IMR-90 (cell line): ENCODE results near the gene RELN. TPM values are rescaled to one million over a fixed set of nuclear protein-coding genes. Genes with fewer than 3 reads are reported as not detected.
A peak's percentile ranks its signal among the peaks of the same experiment; 100 is the strongest.

ENCODE experiments used
- ATAC-seq: fragments of 200-7000 bp; cut with Tn5 transposase; 2 replicates; pipeline ENCODE4 v1.9.1; 2020; ENCODE audit warnings: low read depth, mild to moderate bottlenecking, moderate library complexity
- BruUV-seq: library from RNA; stranded (reverse); fragments of 400-500 nt; replicated peaks from 2 replicates; lab custom pipeline; 2021; lab: Mats Ljungman, UMichigan
- CTCF ChIA-PET: fragments of 300-600 bp; formaldehyde crosslinking; extraction: SDS; loops from one replicate; lab custom pipeline; 2021; ENCODE audit warnings: antibody characterized with exemption; lab: Yijun Ruan, JAX
- POLR2A ChIA-PET: fragments of 300-600 bp; sonication (Branson Sonifier 250); formaldehyde crosslinking; loops from one replicate; lab custom pipeline; 2022; ENCODE audit warnings: antibody characterized with exemption; ENCODE audit not compliant: unreplicated experiment; lab: Charles Lee
- DNase-seq: peaks from one replicate; pipeline ENCODE4 v3.0.0; 2013
- H2AFZ ChIP-seq: replicated peaks from 2 replicates; pipeline ENCODE3; 2013; ENCODE audit warnings: low read length, mild to moderate bottlenecking; ENCODE audit not compliant: poor library complexity
- H2AK5ac ChIP-seq: 2 replicates; pipeline ENCODE4 v1.6.1; 2013; ENCODE audit warnings: low read depth, low read length, inconsistent platforms
- H2AK9ac ChIP-seq: replicated peaks from 2 replicates; pipeline ENCODE3; 2013; ENCODE audit warnings: mild to moderate bottlenecking, low read depth, low read length, moderate library complexity; ENCODE audit not compliant: poor library complexity
- H2BK120ac ChIP-seq: 2 replicates; pipeline ENCODE4 v1.6.1; 2013; ENCODE audit warnings: low read depth, low read length, inconsistent platforms
- H2BK15ac ChIP-seq: 3 replicates; pipeline ENCODE4 v1.6.1; 2013; ENCODE audit warnings: low read depth, low read length, inconsistent platforms
- H2BK20ac ChIP-seq: 2 replicates; pipeline ENCODE4 v1.6.1; 2013; ENCODE audit warnings: low read depth, mild to moderate bottlenecking, inconsistent platforms, low read length, moderate library complexity
- H2BK5ac ChIP-seq: 2 replicates; pipeline ENCODE4 v1.6.1; 2013; ENCODE audit warnings: mild to moderate bottlenecking, low read depth, low read length, inconsistent platforms; ENCODE audit not compliant: poor library complexity, severe bottlenecking
- H3K14ac ChIP-seq: replicated peaks from 2 replicates; pipeline ENCODE4 v1.6.1; 2013; ENCODE audit warnings: low read depth, low read length, inconsistent platforms
- H3K18ac ChIP-seq: 2 replicates; pipeline ENCODE4 v1.6.1; 2013; ENCODE audit warnings: low read depth, low read length, control low read depth
- H3K23ac ChIP-seq: 2 replicates; pipeline ENCODE4 v1.6.1; 2013; ENCODE audit warnings: low read depth, low read length, inconsistent platforms
- H3K27ac ChIP-seq: 2 replicates; pipeline ENCODE4 v1.5.1; 2013; ENCODE audit warnings: mild to moderate bottlenecking, control low read depth, low read length; ENCODE audit not compliant: insufficient read depth
- H3K27me3 ChIP-seq: 2 replicates; pipeline ENCODE4 v1.6.1; 2013; ENCODE audit warnings: low read length; ENCODE audit not compliant: control insufficient read depth, insufficient read depth
- H3K36me3 ChIP-seq: 2 replicates; pipeline ENCODE4 v1.6.1; 2013; ENCODE audit warnings: low read length, mixed read lengths; ENCODE audit not compliant: control insufficient read depth, insufficient read depth
- H3K4ac ChIP-seq: 2 replicates; pipeline ENCODE4 v1.6.1; 2013; ENCODE audit warnings: low read depth, low read length, inconsistent platforms
- H3K4me1 ChIP-seq: 2 replicates; pipeline ENCODE4 v1.6.1; 2013; ENCODE audit warnings: low read length, mixed read lengths; ENCODE audit not compliant: control insufficient read depth, insufficient read depth
- H3K4me2 ChIP-seq: 2 replicates; pipeline ENCODE4 v1.6.1; 2013; ENCODE audit warnings: low read depth, mild to moderate bottlenecking, control low read depth, low read length, moderate library complexity
- H3K4me3 ChIP-seq: 2 replicates; pipeline ENCODE4 v1.5.1; 2013; ENCODE audit warnings: low read depth, mild to moderate bottlenecking, control low read depth, low read length, moderate library complexity; ENCODE audit not compliant: insufficient read depth
- H3K56ac ChIP-seq: 2 replicates; pipeline ENCODE4 v1.6.1; 2013; ENCODE audit warnings: low read length, inconsistent platforms; ENCODE audit not compliant: insufficient read depth; ENCODE audit errors: extremely low read depth
- H3K79me1 ChIP-seq, 2 experiments: 2 replicates each; pipeline ENCODE4 v1.6.1; 2013; ENCODE audit warnings: low read length in 2 of 2, inconsistent platforms in 1 of 2, low read depth in 1 of 2
- H3K9ac ChIP-seq: 2 replicates; pipeline ENCODE4 v1.6.1; 2013; ENCODE audit warnings: low read depth, low read length, control low read depth
- H3K9me1 ChIP-seq: 2 replicates; pipeline ENCODE4 v1.6.1; 2013; ENCODE audit warnings: low read length, inconsistent platforms; ENCODE audit not compliant: insufficient read depth
- H3K9me3 ChIP-seq: 2 replicates; pipeline ENCODE4 v1.6.1; 2013; ENCODE audit warnings: low read length; ENCODE audit not compliant: control insufficient read depth, insufficient read depth
- H4K20me1 ChIP-seq: 2 replicates; pipeline ENCODE4 v1.6.1; 2013; ENCODE audit warnings: low read length, inconsistent platforms; ENCODE audit not compliant: insufficient read depth
- H4K5ac ChIP-seq: 2 replicates; pipeline ENCODE4 v1.6.1; 2013; ENCODE audit warnings: mild to moderate bottlenecking, low read depth, low read length, control low read depth
- H4K8ac ChIP-seq, 2 experiments: 2 replicates each; pipeline ENCODE4 v1.6.1; 2013; ENCODE audit warnings: low read depth in 2 of 2, low read length in 2 of 2, control low read depth in 1 of 2, inconsistent platforms in 1 of 2
- H4K91ac ChIP-seq: 2 replicates; pipeline ENCODE4 v1.6.1; 2013; ENCODE audit warnings: low read depth, low read length, inconsistent platforms; ENCODE audit not compliant: insufficient read depth
- BHLHE40 ChIP-seq: fragments of 150-350 bp; IDR thresholded peaks from 2 replicates; pipeline ENCODE4 v1.6.1; 2016; ENCODE audit warnings: mild to moderate bottlenecking, low read depth, low read length
- CEBPB ChIP-seq: IDR thresholded peaks from 2 replicates; pipeline ENCODE4 v1.6.1; 2012; ENCODE audit warnings: low read depth, low read length, improper control_type of control experiment
- CHD1 ChIP-seq: IDR thresholded peaks from 2 replicates; pipeline ENCODE4 v1.6.1; 2012; ENCODE audit warnings: low read depth, low read length, improper control_type of control experiment
- CTCF ChIP-seq: conservative IDR thresholded peaks from 2 replicates; pipeline ENCODE4 v1.5.1; 2012; ENCODE audit warnings: mild to moderate bottlenecking, low read depth, low read length, improper control_type of control experiment
- ELK1 ChIP-seq: fragments of 150-350 bp; IDR thresholded peaks from 2 replicates; pipeline ENCODE4 v1.6.1; 2016; ENCODE audit warnings: low read depth, mild to moderate bottlenecking, low read length, moderate library complexity, borderline replicate concordance
- FOS ChIP-seq: fragments of 150-350 bp; IDR thresholded peaks from 2 replicates; pipeline ENCODE4 v1.6.1; 2016; ENCODE audit warnings: low read depth, low read length
- MAFK ChIP-seq: IDR thresholded peaks from 2 replicates; pipeline ENCODE4 v1.6.1; 2012; ENCODE audit warnings: low read depth, low read length, improper control_type of control experiment
- MAZ ChIP-seq: IDR thresholded peaks from 2 replicates; pipeline ENCODE4 v1.6.1; 2012; ENCODE audit warnings: low read depth, mild to moderate bottlenecking, low read length, improper control_type of control experiment, moderate library complexity, borderline replicate concordance
- MXI1 ChIP-seq: IDR thresholded peaks from 2 replicates; pipeline ENCODE4 v1.6.1; 2012; ENCODE audit warnings: low read depth, mild to moderate bottlenecking, low read length, moderate library complexity, borderline replicate concordance
- NFE2L2 ChIP-seq: fragments of 150-350 bp; IDR thresholded peaks from 2 replicates; pipeline ENCODE4 v1.6.1; 2016; ENCODE audit warnings: low read depth, mild to moderate bottlenecking, low read length
- POLR2A ChIP-seq: IDR thresholded peaks from 2 replicates; pipeline ENCODE4 v1.6.1; 2012; ENCODE audit warnings: mild to moderate bottlenecking, low read depth, low read length
- RAD21 ChIP-seq: IDR thresholded peaks from 2 replicates; pipeline ENCODE4 v1.6.1; 2012; ENCODE audit warnings: low read length, improper control_type of control experiment
- RCOR1 ChIP-seq: IDR thresholded peaks from 2 replicates; pipeline ENCODE4 v1.6.1; 2012; ENCODE audit warnings: mild to moderate bottlenecking, low read length, improper control_type of control experiment; ENCODE audit not compliant: insufficient replicate concordance
- RFX5 ChIP-seq: IDR thresholded peaks from 2 replicates; pipeline ENCODE4 v1.8.0; 2012; ENCODE audit warnings: low read depth, mild to moderate bottlenecking, low read length, moderate library complexity
- SMC3 ChIP-seq: fragments of 150-350 bp; IDR thresholded peaks from 2 replicates; pipeline ENCODE4 v1.6.1; 2016; ENCODE audit warnings: low read depth, mild to moderate bottlenecking, antibody characterized with exemption, low read length, moderate library complexity
- USF2 ChIP-seq: fragments of 150-350 bp; IDR thresholded peaks from 2 replicates; pipeline ENCODE4 v1.6.1; 2017; ENCODE audit warnings: mild to moderate bottlenecking, antibody characterized with exemption, low read length, low read depth
- WGBS, 2 experiments: methylation state at CpG; one replicate each; pipeline versions ENCODE4 v1.1.5 to v1.1.7; 2013; ENCODE audit warnings: missing lambda C conversion rate in 2 of 2; ENCODE audit not compliant: insufficient read length in 1 of 2; ENCODE audit errors: extremely low coverage in 2 of 2; 5-methylcytosine and 5-hydroxymethylcytosine counted together
- dilution Hi-C: fragments of 300-500 bp; cut with HindIII; formaldehyde crosslinking; loops from one replicate; pipeline ENCODE4 v1.14.3; 2018; ENCODE audit warnings: low sequenced_read_pairs; ENCODE audit not compliant: unreplicated experiment
- in situ Hi-C: fragments of 300-500 bp; cut with MboI; formaldehyde crosslinking; loops from 3 replicates; pipeline ENCODE4 v1.14.3; 2019; ENCODE audit warnings: low sequenced_read_pairs, inconsistent platforms, mixed read lengths
- intact Hi-C: fragments of 100-400 bp; cut with micrococcal nuclease; formaldehyde crosslinking; loops from 2 replicates; pipeline ENCODE4 v1.10.0; 2022
- polyA plus RNA-seq, 3 experiments: library from polyadenylated mRNA; depleted of rRNA; stranded (reverse); fragments of >200 nt; gene quantifications; 2 replicates each; pipeline ENCODE4 v1.2.3, GENCODE V29; 2012; ENCODE audit warnings: low replicate concordance in 1 of 3
- total RNA-seq: library from RNA; depleted of rRNA; stranded (reverse); fragments of >200 nt; gene quantifications from 2 replicates; pipeline ENCODE4 v1.2.3, GENCODE V29; 2012

The RELN gene
- total and polyA plus RNA-seq, 2 of the 4 experiments (the other 2 are of a cell fraction), result 14.7 to 23.7 TPM

GRCh38 chr7:103528152-103528551 is 461.3 kb downstream of the RELN start:
- intact Hi-C loops, result loop anchor here (10.0 kb wide), 2 partner anchors 727 to 1317 kb away; no protein-coding TSS in a partner anchor
- CTCF ChIA-PET, result no interaction called here

More at GRCh38 chr7:103528152-103528551, 461.3 kb downstream of the RELN start:
- Histone ChIP-seq H3K27ac (peak overlapping the region; percentile 50; the same call in 1 of the 2 replicates), H3K4me2 (no peak overlapping the region), H3K9me1 (no peaks in the 10 kb centered on the region), H3K9me3 (no peaks in the 10 kb centered on the region; the same call in 1 of the 2 replicates), H3K23ac (no peak overlapping the region), H3K36me3 (no peaks in the 10 kb centered on the region), H2AK9ac (no peak overlapping the region), H3K14ac (no peak overlapping the region), H3K9ac (no peak overlapping the region), H2AFZ (no peak overlapping the region), H3K4me3 (no peak overlapping the region), H4K91ac (no peak overlapping the region; the same call in 1 of the 2 replicates), H3K56ac (no peak overlapping the region), H2BK5ac (peak overlapping the region; percentile 80), H4K5ac (no peak overlapping the region), H3K4ac (no peak overlapping the region), H3K4me1 (0 out of 2 replicates have a peak, but pooled peaks cover 2% of the 10 kb centered on the region), H4K20me1 (no peaks in the 10 kb centered on the region), H2BK120ac (no peak overlapping the region), H3K27me3 (no peaks in the 10 kb centered on the region), H4K8ac (no peak overlapping the region), H2AK5ac (no peak overlapping the region), H2BK15ac (no peak overlapping the region), H3K18ac (peak overlapping the region; percentile 86; the same call in 1 of the 2 replicates), H2BK20ac (no peak overlapping the region), H3K79me1 (no peaks in the 10 kb centered on the region)
- BruUV-seq, result no TSS peak
- ATAC-seq (peak; percentile 85), DNase-seq (peak; percentile 51)
- POLR2A ChIA-PET, result no interaction called here
- WGBS, 2 experiments, result no CpG with 5 or more reads among the region's 2 CpGs
- in situ Hi-C loops, result no loop called here
- no peak for TF ChIP-seq MXI1
- TF ChIP-seq NFE2L2, result no peak
- TF ChIP-seq CTCF, result no peak
- TF ChIP-seq USF2, result no peak
- no peak for TF ChIP-seq RCOR1
- TF ChIP-seq RFX5, result no peak
- TF ChIP-seq CEBPB, result no peak
- no peak for TF ChIP-seq RAD21
- TF ChIP-seq ELK1, result no peak
- no peak for TF ChIP-seq MAFK
- TF ChIP-seq POLR2A, result no peak
- no peak for TF ChIP-seq FOS
- TF ChIP-seq MAZ, result no peak
- TF ChIP-seq BHLHE40, result no peak
- no peak for TF ChIP-seq SMC3
- TF ChIP-seq CHD1, result no peak
- dilution Hi-C loops, result no loop called here
